Sigmoid colon (tissue), 4 donors: Measurements from ENCODE around the gene REC114.
"Not testable (repeated sequence)": the region's sequence is repeated elsewhere in the genome, so short reads cannot be mapped to it uniquely, and the experiment has no call there.

ENCODE experiments used
- POLR2A ChIP-seq, 2 donors: fragments of 450-650 bp; IDR thresholded peaks; one replicate each; pipeline ENCODE4 v1.6.1; 2016; ENCODE audit warnings: antibody characterized with exemption in 2 of 2, mild to moderate bottlenecking in 2 of 2, moderate library complexity in 2 of 2
- POLR2AphosphoS5 ChIP-seq, 4 donors: sonication (generic); formaldehyde crosslinking; IDR thresholded peaks; one replicate each; pipeline ENCODE4 v1.6.1; 2017; ENCODE audit warnings: antibody characterized with exemption in 4 of 4
- TF ChIP-seq, protein P1 (sequence below), 4 experiments: fragments of 450-650 bp in 3 of 4; fragments of 200-600 bp in 1 of 4; IDR thresholded peaks; one replicate each; pipeline ENCODE4 v1.5.1; 2016 to 2019; ENCODE audit warnings: antibody characterized with exemption in 4 of 4, mild to moderate bottlenecking in 3 of 4, moderate library complexity in 2 of 4

DNA sequence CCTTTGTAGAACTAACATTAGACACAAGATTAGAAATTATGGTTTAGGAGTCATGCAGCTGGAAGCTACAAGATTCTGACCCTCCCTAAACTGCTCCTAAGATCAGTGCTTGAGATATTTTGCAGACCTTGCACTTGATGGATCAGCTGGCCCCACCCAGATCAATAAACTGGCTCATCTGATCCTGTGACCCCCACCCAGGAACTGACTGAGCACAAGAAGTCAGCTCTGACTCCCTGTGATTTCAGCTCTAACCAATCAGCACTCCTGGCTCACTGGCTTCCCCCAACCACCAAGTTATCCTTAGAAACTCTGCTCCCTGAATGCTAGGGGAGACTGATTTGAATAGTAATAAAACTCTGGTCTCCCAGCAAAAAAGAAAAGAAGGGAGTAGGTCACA, 134.6 kb downstream of the REC114 start:
- TF ChIP-seq, protein P1, sequence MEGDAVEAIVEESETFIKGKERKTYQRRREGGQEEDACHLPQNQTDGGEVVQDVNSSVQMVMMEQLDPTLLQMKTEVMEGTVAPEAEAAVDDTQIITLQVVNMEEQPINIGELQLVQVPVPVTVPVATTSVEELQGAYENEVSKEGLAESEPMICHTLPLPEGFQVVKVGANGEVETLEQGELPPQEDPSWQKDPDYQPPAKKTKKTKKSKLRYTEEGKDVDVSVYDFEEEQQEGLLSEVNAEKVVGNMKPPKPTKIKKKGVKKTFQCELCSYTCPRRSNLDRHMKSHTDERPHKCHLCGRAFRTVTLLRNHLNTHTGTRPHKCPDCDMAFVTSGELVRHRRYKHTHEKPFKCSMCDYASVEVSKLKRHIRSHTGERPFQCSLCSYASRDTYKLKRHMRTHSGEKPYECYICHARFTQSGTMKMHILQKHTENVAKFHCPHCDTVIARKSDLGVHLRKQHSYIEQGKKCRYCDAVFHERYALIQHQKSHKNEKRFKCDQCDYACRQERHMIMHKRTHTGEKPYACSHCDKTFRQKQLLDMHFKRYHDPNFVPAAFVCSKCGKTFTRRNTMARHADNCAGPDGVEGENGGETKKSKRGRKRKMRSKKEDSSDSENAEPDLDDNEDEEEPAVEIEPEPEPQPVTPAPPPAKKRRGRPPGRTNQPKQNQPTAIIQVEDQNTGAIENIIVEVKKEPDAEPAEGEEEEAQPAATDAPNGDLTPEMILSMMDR (IDR thresholded peaks at IDR 0.05), result not testable (repeated sequence)
- not testable (repeated sequence) for TF ChIP-seq POLR2A, POLR2AphosphoS5 (IDR thresholded peaks at IDR 0.05)
